Uterus (tissue), 2 donors: Measurements from ENCODE around the gene CAMK2B.

Source experiments
- POLR2A ChIP-seq, 2 donors: fragments of 450-650 bp; IDR thresholded peaks; one replicate each; pipeline ENCODE4 v1.6.1; 2016; ENCODE audit warnings: antibody characterized with exemption in 2 of 2, mild to moderate bottlenecking in 1 of 2, moderate library complexity in 1 of 2
- TF ChIP-seq, protein P1 (sequence below), 4 experiments: fragments of 200-600 bp in 2 of 4; fragments of 450-650 bp in 2 of 4; sonication (generic) in 2 of 4; IDR thresholded peaks; one replicate each; pipeline ENCODE4 v1.5.1; 2016 to 2019; ENCODE audit warnings: antibody characterized with exemption in 4 of 4, mild to moderate bottlenecking in 2 of 4, moderate library complexity in 1 of 4

GRCh38 chr7:44222776-44223261 is 102.6 kb downstream of the CAMK2B start:
- TF ChIP-seq, protein P1, sequence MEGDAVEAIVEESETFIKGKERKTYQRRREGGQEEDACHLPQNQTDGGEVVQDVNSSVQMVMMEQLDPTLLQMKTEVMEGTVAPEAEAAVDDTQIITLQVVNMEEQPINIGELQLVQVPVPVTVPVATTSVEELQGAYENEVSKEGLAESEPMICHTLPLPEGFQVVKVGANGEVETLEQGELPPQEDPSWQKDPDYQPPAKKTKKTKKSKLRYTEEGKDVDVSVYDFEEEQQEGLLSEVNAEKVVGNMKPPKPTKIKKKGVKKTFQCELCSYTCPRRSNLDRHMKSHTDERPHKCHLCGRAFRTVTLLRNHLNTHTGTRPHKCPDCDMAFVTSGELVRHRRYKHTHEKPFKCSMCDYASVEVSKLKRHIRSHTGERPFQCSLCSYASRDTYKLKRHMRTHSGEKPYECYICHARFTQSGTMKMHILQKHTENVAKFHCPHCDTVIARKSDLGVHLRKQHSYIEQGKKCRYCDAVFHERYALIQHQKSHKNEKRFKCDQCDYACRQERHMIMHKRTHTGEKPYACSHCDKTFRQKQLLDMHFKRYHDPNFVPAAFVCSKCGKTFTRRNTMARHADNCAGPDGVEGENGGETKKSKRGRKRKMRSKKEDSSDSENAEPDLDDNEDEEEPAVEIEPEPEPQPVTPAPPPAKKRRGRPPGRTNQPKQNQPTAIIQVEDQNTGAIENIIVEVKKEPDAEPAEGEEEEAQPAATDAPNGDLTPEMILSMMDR (IDR thresholded peaks at IDR 0.05), result no peak
- no peak for TF ChIP-seq POLR2A (IDR thresholded peaks at IDR 0.05)
